CD4-positive, alpha-beta T cell (primary cell): ENCODE results near the gene RTN4RL2. TPM values are rescaled to one million over a fixed set of nuclear protein-coding genes. Genes with fewer than 3 reads are reported as not detected.

ENCODE experiments used
- ATAC-seq: fragments of 200-7000 bp; cut with Tn5 transposase; one replicate; pipeline ENCODE4 v1.10.0; 2022; ENCODE audit warnings: mild to moderate bottlenecking; ENCODE audit not compliant: poor library complexity
- CTCF ChIA-PET: fragments of 350-600 bp; sonication (Branson Sonifier 250); formaldehyde crosslinking; loops from one replicate; lab custom pipeline; 2021; ENCODE audit warnings: antibody characterized with exemption, inconsistent platforms; lab: Charles Lee
- POLR2A ChIA-PET: fragments of 350-600 bp; sonication (Branson Sonifier 250); formaldehyde crosslinking; loops from one replicate; lab custom pipeline; 2021; ENCODE audit warnings: antibody characterized with exemption, inconsistent platforms; lab: Charles Lee
- DNase-seq, 14 experiments: peaks; one replicate each; pipeline ENCODE4 v3.0.0-alpha.2; 2013 to 2020; ENCODE audit warnings: mixed read lengths in 2 of 14
- H3K27ac ChIP-seq, 2 donors: one replicate each; pipeline versions ENCODE4 v1.5.1 to v1.7.0; 2013; ENCODE audit warnings: low read length in 2 of 2, low read depth in 1 of 2, mild to moderate bottlenecking in 1 of 2
- H3K27me3 ChIP-seq, 2 experiments: 1 replicate in 1 of 2; 2 replicates in 1 of 2; pipeline versions ENCODE4 v1.6.1 to v1.7.0; 2013; ENCODE audit warnings: low read length in 2 of 2, control low read depth in 1 of 2, mild to moderate bottlenecking in 1 of 2, moderate library complexity in 1 of 2; ENCODE audit not compliant: insufficient read depth in 2 of 2, control insufficient read depth in 1 of 2
- H3K36me3 ChIP-seq: one replicate; pipeline ENCODE4 v1.6.1; 2013; ENCODE audit warnings: low read length, control low read depth; ENCODE audit not compliant: insufficient read depth
- H3K4me1 ChIP-seq: one replicate; pipeline ENCODE4 v1.6.1; 2013; ENCODE audit warnings: low read length, control low read depth; ENCODE audit not compliant: insufficient read depth
- H3K4me3 ChIP-seq: one replicate; pipeline ENCODE4 v1.5.1; 2013; ENCODE audit warnings: mild to moderate bottlenecking, low read length, moderate library complexity
- H3K9me3 ChIP-seq, 2 experiments: 1 replicate in 1 of 2; 2 replicates in 1 of 2; pipeline versions ENCODE4 v1.6.1 to v1.7.0; 2013; ENCODE audit warnings: low read length in 2 of 2, mild to moderate bottlenecking in 2 of 2, control low read depth in 1 of 2, moderate library complexity in 1 of 2; ENCODE audit not compliant: control insufficient read depth in 1 of 2, insufficient read depth in 1 of 2
- H3K27ac Mint-ChIP-seq: one replicate; pipeline ENCODE4 v1.8.0; 2020; ENCODE audit warnings: mixed read lengths
- H3K27me3 Mint-ChIP-seq: one replicate; pipeline ENCODE4 v1.8.0; 2021; ENCODE audit warnings: mixed read lengths
- H3K36me3 Mint-ChIP-seq: one replicate; pipeline ENCODE4 v1.8.0; 2021; ENCODE audit warnings: low read depth, mixed read lengths
- H3K4me1 Mint-ChIP-seq: one replicate; pipeline ENCODE4 v1.8.0; 2021; ENCODE audit warnings: low read depth, mixed read lengths
- H3K4me3 Mint-ChIP-seq: one replicate; pipeline ENCODE4 v1.8.0; 2020; ENCODE audit warnings: mild to moderate bottlenecking, mixed read lengths
- H3K9me3 Mint-ChIP-seq: one replicate; pipeline ENCODE4 v1.8.0; 2020; ENCODE audit warnings: mixed read lengths
- intact Hi-C, 2 experiments: fragments of 100-400 bp; cut with DNase I in 1 of 2; cut with micrococcal nuclease in 1 of 2; formaldehyde crosslinking; loops; one replicate each; pipeline versions ENCODE4 v1.15.1 to v1.9.0; 2023 to 2025; cut with DNase I, micrococcal nuclease
- total RNA-seq, 174 experiments: library from RNA in 2 of 174; stranded (reverse) in 2 of 174; gene quantifications; one replicate each; pipeline ENCODE4 v1.2.3 and lab custom pipeline; 2021 to 2026
- TF ChIP-seq, protein P1 (sequence below): fragments of 200-600 bp; IDR thresholded peaks from one replicate; pipeline ENCODE4 v1.8.0; 2022; ENCODE audit warnings: antibody characterized with exemption, mild to moderate bottlenecking

RTN4RL2 gene
- total RNA-seq, 2 experiments from 2014 or later, result 0.17 to 0.19 TPM

DNA sequence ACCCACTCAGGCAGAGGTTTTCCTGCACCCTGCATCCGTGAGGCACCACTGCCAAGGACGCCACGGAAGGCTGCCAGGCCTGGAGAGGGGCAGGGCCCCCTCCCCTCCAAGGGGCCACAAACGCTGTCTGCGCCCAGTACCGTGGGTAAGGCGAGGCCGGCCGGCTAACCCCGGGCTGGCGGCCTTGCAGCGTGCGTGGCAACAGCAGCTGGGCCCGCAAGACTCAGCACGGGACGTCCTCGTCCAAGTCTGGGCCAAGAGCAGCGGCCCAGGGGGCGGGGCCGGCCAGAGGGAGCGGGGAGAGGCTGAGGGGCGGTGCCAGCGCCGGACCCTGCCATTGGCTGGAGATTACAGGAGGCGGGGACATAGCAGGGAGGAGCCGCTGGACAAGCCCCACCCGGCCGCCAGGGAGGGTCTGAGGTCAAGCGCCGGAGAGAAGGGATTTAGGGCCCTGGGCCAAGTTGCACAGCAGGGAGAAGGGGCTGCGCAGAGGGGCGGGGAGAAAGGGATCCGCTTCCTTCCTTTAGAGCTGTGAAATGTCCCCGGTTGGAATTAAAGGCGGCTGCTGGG is 39.2 kb downstream of the RTN4RL2 start:
- H3K4me3 ChIP-seq, result no peak overlapping the region
- H3K9me3 Mint-ChIP-seq, result no peaks in the 10 kb centered on the region
- TF ChIP-seq, protein P1, sequence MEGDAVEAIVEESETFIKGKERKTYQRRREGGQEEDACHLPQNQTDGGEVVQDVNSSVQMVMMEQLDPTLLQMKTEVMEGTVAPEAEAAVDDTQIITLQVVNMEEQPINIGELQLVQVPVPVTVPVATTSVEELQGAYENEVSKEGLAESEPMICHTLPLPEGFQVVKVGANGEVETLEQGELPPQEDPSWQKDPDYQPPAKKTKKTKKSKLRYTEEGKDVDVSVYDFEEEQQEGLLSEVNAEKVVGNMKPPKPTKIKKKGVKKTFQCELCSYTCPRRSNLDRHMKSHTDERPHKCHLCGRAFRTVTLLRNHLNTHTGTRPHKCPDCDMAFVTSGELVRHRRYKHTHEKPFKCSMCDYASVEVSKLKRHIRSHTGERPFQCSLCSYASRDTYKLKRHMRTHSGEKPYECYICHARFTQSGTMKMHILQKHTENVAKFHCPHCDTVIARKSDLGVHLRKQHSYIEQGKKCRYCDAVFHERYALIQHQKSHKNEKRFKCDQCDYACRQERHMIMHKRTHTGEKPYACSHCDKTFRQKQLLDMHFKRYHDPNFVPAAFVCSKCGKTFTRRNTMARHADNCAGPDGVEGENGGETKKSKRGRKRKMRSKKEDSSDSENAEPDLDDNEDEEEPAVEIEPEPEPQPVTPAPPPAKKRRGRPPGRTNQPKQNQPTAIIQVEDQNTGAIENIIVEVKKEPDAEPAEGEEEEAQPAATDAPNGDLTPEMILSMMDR, result no peak
- no peaks in the 10 kb centered on the region for H3K27me3 ChIP-seq
- no peaks in the 10 kb centered on the region for H3K9me3 ChIP-seq
- no peak overlapping the region for H3K4me3 Mint-ChIP-seq
- ChIA-PET POLR2A (no interaction called here), CTCF (no interaction called here)
- H3K27ac ChIP-seq, result no peak overlapping the region
- DNase-seq, result peak in 5 of 14 experiments; percentile 11 to 63 (median 32)
- intact Hi-C loops, result no loop called here
- no peaks in the 10 kb centered on the region for H3K4me1 ChIP-seq
- peaks cover 20% of the 10 kb centered on the region for H3K36me3 Mint-ChIP-seq
- H3K36me3 ChIP-seq, result peaks cover 39% of the 10 kb centered on the region
- H3K27me3 Mint-ChIP-seq, result no peaks in the 10 kb centered on the region
- H3K4me1 Mint-ChIP-seq, result no peaks in the 10 kb centered on the region
- peak; percentile 54 for ATAC-seq
- H3K27ac Mint-ChIP-seq, result no peak overlapping the region

DNA sequence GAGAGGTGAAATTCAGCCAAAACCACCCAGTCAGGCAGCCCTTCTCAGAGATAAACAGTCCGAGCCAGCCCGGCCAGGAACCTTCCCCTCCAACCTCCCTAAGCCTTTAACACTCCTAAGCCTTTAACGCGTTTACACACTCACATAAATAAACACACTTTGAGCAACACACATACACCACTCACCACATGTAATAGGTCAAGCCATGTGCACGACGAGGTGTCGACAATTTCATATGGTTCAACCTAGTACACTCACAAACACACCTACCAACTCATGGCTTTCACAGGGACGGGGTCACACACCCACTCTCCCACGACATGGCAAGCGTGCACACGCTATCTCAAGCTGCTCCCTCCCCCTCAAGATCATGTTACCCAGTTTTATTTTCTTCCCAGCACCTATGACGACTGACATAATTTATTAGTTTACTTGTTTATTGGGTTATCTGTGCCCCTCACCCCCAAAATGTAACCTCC is 39.7 kb downstream of the RTN4RL2 start:
- no peak for DNase-seq
- intact Hi-C loops, result no loop called here
- Histone ChIP-seq H3K36me3 (peaks cover 44% of the 10 kb centered on the region), H3K4me3 (no peak overlapping the region), H3K4me1 (no peaks in the 10 kb centered on the region), H3K27me3 (no peaks in the 10 kb centered on the region), H3K9me3 (no peaks in the 10 kb centered on the region), H3K27ac (no peak overlapping the region)
- Mint-ChIP-seq H3K4me3 (no peak overlapping the region), H3K4me1 (no peaks in the 10 kb centered on the region), H3K27ac (no peak overlapping the region), H3K36me3 (peaks cover 24% of the 10 kb centered on the region), H3K9me3 (no peaks in the 10 kb centered on the region), H3K27me3 (no peaks in the 10 kb centered on the region)
- no peak for ATAC-seq
- TF ChIP-seq, protein P1, result no peak
- ChIA-PET CTCF (no interaction called here), POLR2A (no interaction called here)

DNA sequence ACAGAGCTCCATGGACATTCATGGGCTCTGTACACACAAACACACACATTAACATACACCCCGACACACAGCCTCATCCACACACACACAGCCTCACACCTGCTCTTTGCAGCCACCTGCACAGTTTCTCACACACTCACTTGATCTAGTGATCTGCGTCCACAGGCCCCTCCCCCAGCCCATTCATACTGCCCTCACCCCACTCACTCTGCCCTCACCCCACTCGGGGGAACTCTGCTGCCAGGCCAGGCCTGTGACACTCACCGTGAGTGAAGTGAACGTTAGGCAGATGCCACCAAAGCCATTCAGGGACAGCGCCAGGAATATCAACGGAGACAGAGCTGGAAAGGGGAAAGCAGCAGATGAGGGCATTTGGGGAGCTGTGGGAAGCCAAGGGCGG is 40.2 kb downstream of the RTN4RL2 start:
- Histone ChIP-seq H3K9me3 (no peaks in the 10 kb centered on the region), H3K27ac (no peak overlapping the region), H3K4me3 (no peak overlapping the region), H3K27me3 (no peaks in the 10 kb centered on the region), H3K4me1 (no peaks in the 10 kb centered on the region), H3K36me3 (peaks cover 44% of the 10 kb centered on the region)
- Mint-ChIP-seq H3K4me1 (no peaks in the 10 kb centered on the region), H3K27ac (no peak overlapping the region), H3K4me3 (no peak overlapping the region), H3K36me3 (peaks cover 24% of the 10 kb centered on the region), H3K9me3 (no peaks in the 10 kb centered on the region), H3K27me3 (no peaks in the 10 kb centered on the region)
- TF ChIP-seq, protein P1, result no peak
- intact Hi-C loops, result no loop called here
- CTCF ChIA-PET, result no interaction called here
- no peak for DNase-seq
- POLR2A ChIA-PET, result no interaction called here
- no peak for ATAC-seq
